HG03095 (cell line): ENCODE measurements around the gene TTC13.

Source experiments
- ATAC-seq: cut with Tn5 transposase; IDR thresholded peaks from one replicate; pipeline ENCODE4 v1.9.1; 2021; ENCODE audit warnings: moderate library complexity; ENCODE audit not compliant: unreplicated experiment

TTC13 gene

GRCh38 chr1:230910755-230911117, 67.9 kb downstream of the TTC13 start:
- ATAC-seq, result no peak

DNA sequence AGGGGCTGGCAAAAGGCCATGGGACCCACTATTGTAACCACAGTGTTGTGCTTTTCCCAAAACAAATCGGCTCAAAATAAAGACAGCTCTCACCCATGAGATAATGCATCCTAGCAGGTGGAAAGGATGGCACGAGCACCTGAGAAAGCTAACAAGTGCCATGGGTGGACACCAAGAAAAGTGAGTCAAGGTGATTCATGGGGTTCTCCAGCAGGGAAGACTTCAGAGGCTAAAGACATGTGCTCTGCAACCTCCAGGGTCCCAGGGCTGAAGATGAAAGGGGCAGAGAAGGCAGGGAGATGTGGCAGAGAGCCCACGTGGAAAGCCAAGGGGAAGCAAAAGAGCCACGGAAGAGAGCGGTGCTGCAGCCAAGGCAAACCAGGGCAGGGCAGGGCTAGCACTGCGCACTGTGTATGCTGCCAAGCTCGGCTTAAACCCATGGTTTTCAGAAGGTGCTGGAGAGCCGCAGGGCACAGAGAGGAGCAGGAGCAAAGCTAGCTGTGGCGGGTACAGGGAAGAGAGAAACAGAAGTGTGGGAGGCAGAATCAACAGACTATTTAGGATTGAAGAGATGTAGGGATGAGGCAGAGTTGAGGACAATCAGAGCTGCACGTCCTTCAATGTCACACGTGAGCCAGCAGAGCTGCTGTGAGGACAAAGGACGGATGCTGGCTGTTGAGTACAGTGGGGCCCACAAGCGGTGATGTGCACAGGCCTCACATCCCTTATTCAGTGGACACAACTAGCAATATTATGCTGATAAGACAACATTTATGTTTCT, 68.5 kb downstream of the TTC13 start:
- ATAC-seq, result no peak

GRCh38 chr1:230907472-230908205, 71.0 kb downstream of the TTC13 start:
- no peak for ATAC-seq

GRCh38 chr1:230906226-230906625, 72.4 kb downstream of the TTC13 start:
- ATAC-seq, result no peak

DNA sequence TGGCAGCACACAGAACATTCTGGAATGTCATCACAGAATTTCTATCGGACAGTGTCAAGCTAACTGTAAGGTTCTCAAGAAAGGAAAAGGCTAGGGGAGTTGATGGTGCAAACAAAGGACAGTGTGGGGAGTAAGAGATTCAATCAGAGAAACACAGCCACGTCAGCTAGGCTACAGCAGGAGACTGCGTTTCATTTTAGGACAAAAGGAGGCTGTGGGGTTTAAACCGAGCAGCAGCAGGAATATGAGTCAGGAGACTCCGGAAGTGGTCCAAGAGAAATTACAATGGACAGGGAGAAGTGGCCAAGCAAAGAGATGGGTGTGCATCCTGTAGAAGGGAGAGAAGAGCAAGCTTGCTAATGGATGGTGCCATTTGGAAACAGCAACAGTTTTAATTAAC, 72.9 kb downstream of the TTC13 start:
- no peak for ATAC-seq

DNA sequence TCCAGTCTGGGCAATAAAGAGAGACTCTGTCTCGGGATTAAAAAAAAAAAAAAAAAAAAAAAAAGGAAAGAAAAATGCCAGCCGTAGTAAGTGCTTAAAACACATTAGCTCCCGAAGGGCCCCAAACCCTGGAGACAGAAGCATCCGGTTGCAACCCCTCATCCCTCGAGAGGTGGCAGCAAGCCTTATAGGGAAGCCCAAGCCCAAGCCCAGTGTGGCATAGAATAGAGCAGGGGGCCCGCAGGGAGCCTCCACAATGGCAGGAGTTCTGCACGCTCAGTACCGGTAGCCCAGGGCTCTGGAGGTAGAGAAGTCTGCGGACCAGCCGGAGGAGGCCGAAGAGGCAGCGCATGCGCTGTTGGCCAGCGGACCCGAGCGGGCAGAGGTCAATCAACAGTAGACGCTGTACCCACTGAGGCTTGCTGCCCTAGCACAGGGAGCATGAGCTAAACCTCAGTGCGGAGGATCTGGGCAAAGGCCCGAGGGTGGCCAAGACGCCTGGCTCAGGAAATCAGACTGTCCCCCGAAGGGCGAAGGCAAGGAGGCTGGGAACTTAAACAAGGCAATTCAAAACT, 76.2 kb downstream of the TTC13 start:
- no peak for ATAC-seq

DNA sequence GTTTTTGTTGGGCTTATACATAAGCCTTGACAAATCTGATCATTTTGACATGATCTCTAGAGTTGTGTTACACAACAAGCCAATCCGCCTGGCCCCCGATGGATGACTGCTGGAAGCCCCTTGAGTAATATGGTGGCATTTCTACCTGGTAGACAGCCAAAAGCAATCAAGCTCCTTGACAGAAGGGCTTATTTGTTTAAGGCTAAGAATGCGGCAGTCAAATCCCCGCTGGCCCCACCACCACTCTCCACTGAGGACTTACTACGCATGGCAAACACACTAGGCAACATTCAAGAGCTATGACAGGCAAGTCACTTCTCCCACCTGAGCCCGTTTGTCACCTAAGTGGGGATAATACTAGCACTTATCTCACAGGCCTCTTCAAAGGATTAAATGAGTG, 77.0 kb downstream of the TTC13 start:
- ATAC-seq, result no peak

DNA sequence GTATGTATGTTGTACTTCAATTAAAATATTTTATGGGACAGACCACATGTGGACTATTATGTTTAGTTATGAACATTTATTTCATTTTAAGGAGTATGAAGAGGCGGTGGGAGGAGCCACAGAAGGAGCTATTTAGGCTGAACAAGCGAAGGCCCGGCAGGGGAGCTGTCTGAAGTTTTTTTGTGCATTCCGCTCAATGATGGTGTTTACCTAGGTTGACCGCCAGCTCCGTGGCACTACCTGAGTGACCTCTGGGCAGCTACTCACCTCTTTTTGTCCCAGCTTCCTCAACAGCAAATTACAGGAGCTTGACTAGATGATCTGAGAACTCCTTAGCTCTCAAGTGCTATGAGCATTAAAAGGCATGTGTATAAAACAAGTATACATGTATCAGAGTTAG, 77.7 kb downstream of the TTC13 start:
- ATAC-seq, result no peak

- no peak for ATAC-seq
Observed at GRCh38 chr1:230899841-230900251, 78.8 kb downstream of the TTC13 start.

DNA sequence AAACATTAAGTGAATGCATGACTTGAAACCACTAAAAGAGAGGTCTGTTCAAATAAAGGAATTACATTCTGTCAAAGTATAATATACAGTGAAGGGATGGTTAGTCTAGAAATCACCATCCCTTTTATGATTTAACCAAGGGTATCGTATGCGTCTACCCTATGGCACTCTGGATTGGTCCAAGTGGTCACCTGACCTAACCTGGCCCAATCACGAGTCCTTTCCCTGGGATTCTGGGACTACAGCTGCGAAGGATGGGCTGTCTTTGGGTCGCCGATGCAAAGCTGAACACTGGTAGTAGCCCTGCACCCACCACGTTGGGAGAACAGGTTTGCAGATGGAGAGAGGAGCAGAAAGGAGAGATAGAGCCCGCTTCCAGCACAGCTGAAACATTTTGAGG, 79.9 kb downstream of the TTC13 start:
- no peak for ATAC-seq

DNA sequence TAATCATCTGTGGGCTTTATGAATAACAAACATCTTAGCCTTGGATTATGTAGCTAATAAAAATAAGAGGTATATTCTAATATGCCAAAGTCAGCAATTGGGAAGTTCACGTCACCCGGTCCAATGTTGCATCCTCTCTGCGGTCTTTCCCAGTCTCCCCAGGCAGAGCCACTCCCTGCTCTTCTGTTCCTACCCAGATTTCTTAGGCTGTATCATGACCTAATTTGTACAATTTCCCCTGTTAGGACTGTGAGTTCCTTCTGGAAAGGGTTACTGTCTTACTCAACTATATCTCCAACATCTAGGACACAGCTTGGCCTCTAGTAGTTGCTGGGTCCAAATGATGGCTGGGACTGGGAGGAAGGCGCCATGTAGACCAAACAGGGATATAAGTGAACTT, 80.5 kb downstream of the TTC13 start:
- no peak for ATAC-seq

GRCh38 chr1:230896779-230897178, 81.9 kb downstream of the TTC13 start:
- ATAC-seq, result no peak

- ATAC-seq, result no peak
Observed at GRCh38 chr1:230895452-230895851, 83.2 kb downstream of the TTC13 start.

DNA sequence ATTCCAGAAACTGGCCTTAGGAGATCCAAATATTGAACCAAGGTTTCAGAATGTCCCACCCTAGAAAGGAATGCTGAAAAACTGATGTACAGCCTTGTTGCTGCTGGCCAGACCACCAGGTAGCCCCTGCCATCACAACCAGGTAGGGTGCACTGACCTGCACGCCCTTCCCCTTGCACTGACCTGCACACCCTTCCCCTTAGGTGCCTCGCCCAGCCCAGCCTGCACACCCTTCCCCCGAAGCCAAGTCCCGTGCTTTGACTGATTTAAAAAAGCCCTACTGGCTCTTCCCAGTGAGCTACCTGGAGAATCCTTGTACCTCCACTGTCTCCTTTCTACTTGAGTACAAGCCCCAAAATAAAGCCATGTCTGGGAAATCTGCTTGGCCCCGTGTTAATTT, 84.0 kb downstream of the TTC13 start:
- no peak for ATAC-seq

GRCh38 chr1:230894032-230894431, 84.6 kb downstream of the TTC13 start:
- ATAC-seq, result no peak

- no peak for ATAC-seq
Observed at GRCh38 chr1:230892018-230892491, 86.6 kb downstream of the TTC13 start.

DNA sequence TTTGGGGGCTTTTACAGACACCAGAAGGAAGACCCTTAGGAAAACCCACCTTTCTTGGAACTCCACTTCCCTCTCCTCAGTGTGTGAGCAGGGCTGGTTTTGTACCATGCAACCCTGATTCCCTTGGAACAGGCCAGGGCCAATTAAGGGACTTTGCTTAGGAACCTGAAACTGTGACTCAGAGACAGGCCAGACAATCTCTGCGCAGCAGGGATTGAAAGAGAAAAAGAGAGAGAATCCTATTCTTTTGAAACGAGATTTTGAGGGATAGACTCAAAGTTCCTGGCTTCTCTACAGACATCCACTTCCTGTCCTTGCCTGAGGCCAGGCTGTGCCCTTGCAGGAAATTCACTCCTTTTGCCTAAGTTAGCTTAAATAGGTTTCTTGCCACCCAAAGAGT, 87.2 kb downstream of the TTC13 start:
- no peak for ATAC-seq

- no peak for ATAC-seq
Observed at GRCh38 chr1:230884646-230885045, 94.0 kb downstream of the TTC13 start.

DNA sequence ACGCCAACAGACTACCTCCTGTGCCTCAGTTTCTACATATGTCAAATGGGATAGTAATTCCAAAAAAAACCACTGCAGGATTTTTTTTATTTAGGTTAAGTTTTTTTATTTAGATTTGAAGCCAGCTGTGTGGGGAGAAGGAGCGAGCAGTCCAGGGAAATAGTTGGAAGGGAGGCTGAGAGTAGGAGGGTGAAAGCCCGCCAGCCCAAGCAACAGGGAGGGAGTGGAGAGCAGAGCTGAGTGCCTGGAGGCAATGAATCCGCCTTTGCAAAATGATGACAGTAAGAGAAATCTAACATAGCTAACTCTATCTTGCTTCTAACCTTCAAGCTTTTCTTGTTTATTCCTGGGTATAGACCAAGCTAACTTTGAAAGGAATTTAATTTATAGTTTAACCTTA, 94.7 kb downstream of the TTC13 start:
- ATAC-seq, result no peak

- ATAC-seq, result no peak
Observed at GRCh38 chr1:230879778-230880177, 98.9 kb downstream of the TTC13 start.

DNA sequence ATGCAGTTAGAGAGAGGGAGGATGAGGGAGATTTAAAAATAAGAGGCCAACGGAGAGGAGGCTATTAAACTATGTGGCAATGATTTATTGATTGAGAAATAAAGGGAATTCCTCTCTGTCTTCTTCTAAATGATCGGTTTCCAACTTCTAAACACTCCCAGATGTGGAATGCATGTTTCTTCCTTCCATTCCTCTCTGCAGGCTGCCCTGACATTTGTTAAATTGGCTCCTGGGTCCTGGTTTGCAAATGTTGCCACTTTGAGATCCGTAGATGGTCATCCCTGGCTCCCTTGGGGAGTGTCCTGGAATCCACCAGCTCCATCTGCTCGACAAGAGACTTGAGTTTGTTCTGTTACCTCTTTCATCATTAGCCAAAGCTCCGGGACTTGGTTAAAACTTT, 100.1 kb downstream of the TTC13 start:
- ATAC-seq, result no peak

DNA sequence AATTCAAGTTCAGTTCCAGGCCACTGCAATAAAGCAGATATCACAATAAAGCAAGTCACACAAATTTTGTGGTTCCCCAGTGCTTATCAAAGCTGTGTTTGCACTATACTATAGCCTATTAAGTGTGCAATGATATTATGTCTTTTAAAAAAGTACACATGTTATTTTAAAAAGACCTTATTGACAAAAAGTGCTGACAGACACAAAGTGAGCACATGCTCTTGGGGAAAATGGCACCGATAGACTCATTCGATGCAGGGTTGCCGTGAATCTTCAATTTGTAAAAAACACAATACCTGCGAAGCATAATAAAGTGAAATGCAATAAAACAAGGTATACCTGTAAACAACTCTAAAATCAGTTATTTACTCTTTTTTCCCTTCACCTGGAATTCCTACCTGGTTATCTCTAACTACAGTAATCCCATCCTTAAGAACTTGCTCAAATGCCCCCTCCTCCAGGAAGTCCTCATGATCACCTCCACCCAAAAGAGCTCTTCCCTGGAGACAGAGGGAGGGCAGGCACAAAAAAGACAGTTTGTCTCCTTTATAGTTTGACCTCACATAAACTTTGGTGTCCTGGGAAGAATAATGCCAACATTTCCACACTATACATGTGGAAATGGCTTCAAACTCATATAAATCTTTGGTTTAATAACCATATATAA, 100.6 kb downstream of the TTC13 start:
- no peak for ATAC-seq
